GM06990 (cell line): ENCODE measurements around the gene MFAP2.
"Not testable (repeated sequence)": the region's sequence is repeated elsewhere in the genome, so short reads cannot be mapped to it uniquely, and the experiment has no call there.

Experiments used
- DNase-seq: peaks from one replicate; pipeline ENCODE4 v3.0.0-alpha.2; 2011; ENCODE audit not compliant: insufficient read length; ENCODE audit errors: extremely low read depth
- H3K27me3 ChIP-seq: replicated peaks from 2 replicates; pipeline ENCODE4 v1.6.0; 2011; ENCODE audit warnings: low read length; ENCODE audit not compliant: control insufficient read depth, insufficient read depth
- H3K36me3 ChIP-seq: 2 replicates; pipeline ENCODE4 v1.5.1; 2011; ENCODE audit warnings: low read length; ENCODE audit not compliant: control insufficient read depth, insufficient read depth
- H3K4me3 ChIP-seq: replicated peaks from 2 replicates; pipeline ENCODE4 v1.5.1; 2011; ENCODE audit warnings: low read depth, mild to moderate bottlenecking, control low read depth, low read length
- CTCF ChIP-seq: IDR thresholded peaks from 2 replicates; pipeline ENCODE4 v1.5.1; 2011; ENCODE audit warnings: low read length, control low read depth, mild to moderate bottlenecking, inconsistent platforms; ENCODE audit not compliant: insufficient read depth, poor library complexity, severe bottlenecking

The MFAP2 gene

GRCh38 chr1:16944038-16944437 is 36.4 kb downstream of the MFAP2 start:
- H3K4me3 ChIP-seq = no peak overlapping the region
- DNase-seq = no peak
- H3K36me3 ChIP-seq = no peaks in the 10 kb centered on the region
- H3K27me3 ChIP-seq = no peaks in the 10 kb centered on the region
- TF ChIP-seq CTCF = no peak

- H3K27me3 ChIP-seq, DNase-seq, H3K4me3 ChIP-seq, H3K36me3 ChIP-seq: not testable (repeated sequence)
These were observed 40.8 kb downstream of the MFAP2 start for GRCh38 chr1:16939386-16940180.

- H3K27me3 ChIP-seq = no peaks in the 10 kb centered on the region
- no peak for TF ChIP-seq CTCF
- no peaks in the 10 kb centered on the region for H3K36me3 ChIP-seq
- H3K4me3 ChIP-seq = no peak overlapping the region
- DNase-seq = no peak
These were observed 41.8 kb downstream of the MFAP2 start for GRCh38 chr1:16938351-16939321.

GRCh38 chr1:16936580-16936979 is 43.8 kb downstream of the MFAP2 start:
- H3K4me3 ChIP-seq, H3K36me3 ChIP-seq, H3K27me3 ChIP-seq, DNase-seq: not testable (repeated sequence)

- not testable (repeated sequence) for H3K4me3 ChIP-seq, DNase-seq, H3K27me3 ChIP-seq, H3K36me3 ChIP-seq
These were observed 46.5 kb downstream of the MFAP2 start for GRCh38 chr1:16933945-16934344.

- not testable (repeated sequence) for DNase-seq, H3K4me3 ChIP-seq, H3K27me3 ChIP-seq, H3K36me3 ChIP-seq
These were observed 49.0 kb downstream of the MFAP2 start for GRCh38 chr1:16931206-16931934.

- H3K36me3 ChIP-seq, DNase-seq, H3K27me3 ChIP-seq, H3K4me3 ChIP-seq: not testable (repeated sequence)
These were observed 51.0 kb downstream of the MFAP2 start for GRCh38 chr1:16929146-16930041.
